ACC112 (cell line): ENCODE measurements around the gene SLC16A11.

ENCODE experiments used
- H2AFZ ChIP-seq: fragments of 200-600 bp; sonication (generic); one replicate; pipeline ENCODE4 v1.6.0; 2017; ENCODE audit warnings: antibody characterized with exemption, low read length; ENCODE audit not compliant: unreplicated experiment
- H3K27ac ChIP-seq: fragments of 200-600 bp; sonication (generic); 2 replicates; pipeline ENCODE4 v1.5.1; 2014; ENCODE audit warnings: low read depth, mild to moderate bottlenecking, antibody characterized with exemption, low read length, moderate library complexity
- H3K27me3 ChIP-seq: fragments of 200-600 bp; sonication (generic); 2 replicates; pipeline ENCODE4 v1.6.1; 2014; ENCODE audit warnings: mild to moderate bottlenecking, antibody characterized with exemption, low read length, moderate library complexity, mixed read lengths; ENCODE audit not compliant: insufficient read depth
- H3K36me3 ChIP-seq: fragments of 200-600 bp; sonication (generic); 2 replicates; pipeline ENCODE4 v1.6.1; 2016; ENCODE audit warnings: mild to moderate bottlenecking, antibody characterized with exemption, low read length, moderate library complexity, mixed read lengths; ENCODE audit not compliant: insufficient read depth
- H3K4me1 ChIP-seq: fragments of 200-600 bp; sonication (generic); one replicate; pipeline ENCODE4 v1.6.1; 2016; ENCODE audit warnings: low read length, mixed read lengths; ENCODE audit not compliant: insufficient read depth, unreplicated experiment, control insufficient read depth
- H3K4me3 ChIP-seq: fragments of 200-600 bp; sonication (generic); 2 replicates; pipeline ENCODE4 v1.5.1; 2014; ENCODE audit warnings: mild to moderate bottlenecking, low read depth, low read length
- H3K79me2 ChIP-seq: fragments of 200-600 bp; sonication (generic); one replicate; pipeline ENCODE4 v1.6.0; 2016; ENCODE audit warnings: low read length; ENCODE audit not compliant: control insufficient read depth, unreplicated experiment, insufficient read depth

The SLC16A11 gene

GRCh38 chr17:7004398-7005253 lies 39.3 kb downstream of the SLC16A11 start:
- Histone ChIP-seq H3K27me3 (no peaks in the 10 kb centered on the region), H3K4me1 (no peaks in the 10 kb centered on the region), H3K36me3 (peaks cover 23% of the 10 kb centered on the region; the same call in 1 of the 2 replicates), H3K79me2 (peaks cover 13% of the 10 kb centered on the region), H3K4me3 (no peak overlapping the region), H2AFZ (no peak overlapping the region), H3K27ac (no peak overlapping the region)

DNA sequence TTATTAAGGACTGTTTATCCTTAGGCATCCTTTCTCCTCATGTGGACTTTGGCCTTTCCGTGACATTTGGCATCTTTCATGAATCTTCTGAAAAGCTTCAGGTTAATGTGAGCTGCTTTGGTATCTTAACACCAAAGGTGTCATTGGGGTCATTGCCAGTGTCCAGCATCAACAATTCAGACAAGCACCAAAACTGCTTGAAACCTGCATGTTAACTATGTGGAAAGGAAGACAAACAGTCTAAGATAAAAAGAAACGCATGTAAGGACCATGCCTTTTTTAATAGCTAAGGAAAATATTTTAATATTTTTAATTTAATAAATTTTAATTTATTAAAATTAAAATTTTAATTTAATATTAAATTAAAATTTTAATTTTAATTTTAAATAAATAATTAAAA lies 40.1 kb downstream of the SLC16A11 start:
- H3K79me2 ChIP-seq = peaks cover 7% of the 10 kb centered on the region
- no peak overlapping the region for H3K27ac ChIP-seq
- H3K4me3 ChIP-seq = no peak overlapping the region

GRCh38 chr17:7002288-7003047 lies 41.4 kb downstream of the SLC16A11 start:
- H3K4me3 ChIP-seq = no peak overlapping the region
- H2AFZ ChIP-seq = no peak overlapping the region
- peaks cover 4% of the 10 kb centered on the region for H3K79me2 ChIP-seq
- no peaks in the 10 kb centered on the region for H3K27me3 ChIP-seq
- no peaks in the 10 kb centered on the region for H3K4me1 ChIP-seq
- H3K36me3 ChIP-seq = peaks cover 24% of the 10 kb centered on the region; the same call in 1 of the 2 replicates
- no peak overlapping the region for H3K27ac ChIP-seq

More for the DNA sequence above, 40.1 kb downstream of the SLC16A11 start:
- Histone ChIP-seq H3K4me1 (no peaks in the 10 kb centered on the region), H2AFZ (no peak overlapping the region), H3K27me3 (no peaks in the 10 kb centered on the region), H3K36me3 (peaks cover 24% of the 10 kb centered on the region; the same call in 1 of the 2 replicates)

GRCh38 chr17:7001318-7001961 lies 42.5 kb downstream of the SLC16A11 start:
- Histone ChIP-seq H3K4me3 (no peak overlapping the region), H3K27ac (no peak overlapping the region), H3K27me3 (no peaks in the 10 kb centered on the region), H3K79me2 (peaks cover 3% of the 10 kb centered on the region), H3K36me3 (peaks cover 24% of the 10 kb centered on the region; the same call in 1 of the 2 replicates), H2AFZ (no peak overlapping the region), H3K4me1 (no peaks in the 10 kb centered on the region)

GRCh38 chr17:6998855-6999508 lies 44.9 kb downstream of the SLC16A11 start:
- H2AFZ ChIP-seq = no peak overlapping the region
- peaks cover 24% of the 10 kb centered on the region; the same call in 1 of the 2 replicates for H3K36me3 ChIP-seq
- H3K27ac ChIP-seq = no peak overlapping the region
- H3K4me3 ChIP-seq = no peak overlapping the region
- H3K79me2 ChIP-seq = no peaks in the 10 kb centered on the region
- H3K27me3 ChIP-seq = no peaks in the 10 kb centered on the region
- H3K4me1 ChIP-seq = peaks cover 4% of the 10 kb centered on the region

GRCh38 chr17:6997171-6997570 lies 46.7 kb downstream of the SLC16A11 start:
- no peak overlapping the region for H2AFZ ChIP-seq
- no peaks in the 10 kb centered on the region for H3K27me3 ChIP-seq
- H3K4me3 ChIP-seq = no peak overlapping the region
- H3K79me2 ChIP-seq = no peaks in the 10 kb centered on the region
- no peak overlapping the region for H3K27ac ChIP-seq
- peaks cover 4% of the 10 kb centered on the region for H3K4me1 ChIP-seq
- H3K36me3 ChIP-seq = peaks cover 18% of the 10 kb centered on the region; the same call in 1 of the 2 replicates

GRCh38 chr17:6996256-6997011 lies 47.5 kb downstream of the SLC16A11 start:
- Histone ChIP-seq H3K27me3 (no peaks in the 10 kb centered on the region), H3K4me3 (0 out of 2 replicates have a peak overlapping the region, but pooled peaks have one; percentile 5), H2AFZ (no peak overlapping the region), H3K4me1 (peaks cover 4% of the 10 kb centered on the region), H3K36me3 (peaks cover 11% of the 10 kb centered on the region; the same call in 1 of the 2 replicates), H3K27ac (no peak overlapping the region), H3K79me2 (no peaks in the 10 kb centered on the region)

- Histone ChIP-seq H3K27me3 (no peaks in the 10 kb centered on the region), H3K4me1 (peaks cover 4% of the 10 kb centered on the region), H3K4me3 (0 out of 2 replicates have a peak within 1 kb of the TSS, but pooled peaks have one; percentile 5), H2AFZ (no peak within 1 kb of the TSS), H3K27ac (no peak within 1 kb of the TSS), H3K36me3 (0 out of 2 replicates have a peak, but pooled peaks cover 3% of the 10 kb centered on the region), H3K79me2 (no peaks in the 10 kb centered on the region)
Measured at GRCh38 chr17:6995500-6996255, 48.2 kb downstream of the SLC16A11 start, which contains the start of gene ALOX12. Gene ALOX12 (plus strand): TSS chr17:6996049. CDS start chr17:6996118, 69 bp downstream.

GRCh38 chr17:6994666-6995256 lies 49.1 kb downstream of the SLC16A11 start:
- H3K4me3 ChIP-seq = no peak overlapping the region
- H3K36me3 ChIP-seq = 0 out of 2 replicates have a peak, but pooled peaks cover 3% of the 10 kb centered on the region
- H2AFZ ChIP-seq = no peak overlapping the region
- peaks cover 4% of the 10 kb centered on the region for H3K4me1 ChIP-seq
- no peaks in the 10 kb centered on the region for H3K27me3 ChIP-seq
- no peak overlapping the region for H3K27ac ChIP-seq
- H3K79me2 ChIP-seq = no peaks in the 10 kb centered on the region
